PC-9 (cell line): Measurements from ENCODE around the gene CCDC12. TPM values are rescaled to one million over a fixed set of nuclear protein-coding genes. Genes with fewer than 3 reads are reported as not detected.

ENCODE experiments used
- Bru-seq: library from RNA; stranded (reverse); fragments of 400-500 nt; gene quantifications from one replicate; lab custom pipeline; 2021; lab: Mats Ljungman, UMichigan
- BruChase-seq, 2 experiments: library from RNA; stranded (reverse); fragments of 400-500 nt; gene quantifications; one replicate each; lab custom pipeline; 2021; lab: Mats Ljungman, UMichigan
- BruUV-seq: library from RNA; stranded (reverse); fragments of 400-500 nt; replicated peaks from 2 replicates; lab custom pipeline; 2021; lab: Mats Ljungman, UMichigan
- CTCF ChIA-PET: fragments of 300-600 bp; sonication (Branson Sonifier 250); formaldehyde crosslinking; loops from one replicate; lab custom pipeline; 2022; ENCODE audit warnings: antibody characterized with exemption; lab: Charles Lee
- POLR2A ChIA-PET: fragments of 300-600 bp; sonication (Branson Sonifier 250); formaldehyde crosslinking; loops from one replicate; lab custom pipeline; 2022; ENCODE audit warnings: antibody characterized with exemption; ENCODE audit not compliant: unreplicated experiment; lab: Charles Lee
- DNase-seq, 2 experiments: peaks; one replicate each; pipeline versions ENCODE4 v3.0.0 to v3.0.0-alpha.2; 2015 to 2022; ENCODE audit warnings: mixed read lengths in 1 of 2
- H2AFZ ChIP-seq: fragments of 200-600 bp; sonication (generic); 2 replicates; pipeline ENCODE4 v1.8.1; 2017; ENCODE audit warnings: antibody characterized with exemption
- H3F3A ChIP-seq: fragments of 200-600 bp; sonication (generic); 2 replicates; pipeline ENCODE4 v1.8.1; 2017; ENCODE audit warnings: antibody characterized with exemption, mild to moderate bottlenecking, low read depth; ENCODE audit not compliant: insufficient read depth
- H3K27ac ChIP-seq: fragments of 200-600 bp; sonication (generic); 2 replicates; pipeline ENCODE4 v1.6.1; 2016; ENCODE audit warnings: mixed run types
- H3K27me3 ChIP-seq: fragments of 200-600 bp; sonication (generic); 2 replicates; pipeline ENCODE4 v1.6.1; 2016; ENCODE audit warnings: low read depth, mixed run types; ENCODE audit not compliant: insufficient read depth
- H3K36me3 ChIP-seq: fragments of 200-600 bp; sonication (generic); 2 replicates; pipeline ENCODE4 v1.6.1; 2016; ENCODE audit warnings: low read depth, mixed run types
- H3K4me1 ChIP-seq: fragments of 200-600 bp; sonication (generic); replicated peaks from 2 replicates; pipeline ENCODE4 v1.6.1; 2016; ENCODE audit warnings: mixed run types; ENCODE audit not compliant: insufficient read depth
- H3K4me2 ChIP-seq: fragments of 200-600 bp; sonication (generic); 2 replicates; pipeline ENCODE4 v1.6.1; 2017; ENCODE audit warnings: mixed run types
- H3K4me3 ChIP-seq: fragments of 200-600 bp; sonication (generic); 2 replicates; pipeline ENCODE4 v1.6.1; 2016; ENCODE audit warnings: mixed run types
- H3K79me2 ChIP-seq: fragments of 200-600 bp; sonication (generic); 2 replicates; pipeline ENCODE4 v1.6.1; 2017; ENCODE audit warnings: low read depth, mixed run types
- H3K9me2 ChIP-seq: fragments of 200-600 bp; sonication (generic); 2 replicates; pipeline ENCODE4 v1.8.1; 2017; ENCODE audit warnings: mild to moderate bottlenecking; ENCODE audit not compliant: insufficient read depth
- H3K9me3 ChIP-seq: fragments of 200-600 bp; sonication (generic); 2 replicates; pipeline ENCODE4 v1.8.1; 2016; ENCODE audit warnings: low read depth; ENCODE audit not compliant: insufficient read depth
- H4K20me1 ChIP-seq: fragments of 200-600 bp; sonication (generic); 2 replicates; pipeline ENCODE4 v1.8.1; 2017; ENCODE audit not compliant: insufficient read depth
- EZH2 ChIP-seq: fragments of 200-600 bp; sonication (generic); IDR thresholded peaks from 2 replicates; pipeline ENCODE4 v1.8.0; 2017; ENCODE audit warnings: antibody characterized with exemption, low read depth
- intact Hi-C: fragments of 100-400 bp; cut with micrococcal nuclease; formaldehyde crosslinking; loops from one replicate; pipeline ENCODE4 v1.10.0; 2022; ENCODE audit not compliant: unreplicated experiment
- long read RNA-seq: library from polyadenylated mRNA; stranded (forward); transcript quantifications from one replicate; pipeline ENCODE4 v2.0.0, GENCODE V29; 2022
- total RNA-seq: library from RNA; stranded (reverse); gene quantifications from 2 replicates; pipeline ENCODE4 v1.2.3, GENCODE V29; 2021
- TF ChIP-seq, protein P1 (sequence below): fragments of 200-600 bp; sonication (generic); conservative IDR thresholded peaks from 2 replicates; pipeline ENCODE4 v1.6.1; 2017; ENCODE audit warnings: mixed run types, antibody characterized with exemption, mild to moderate bottlenecking, moderate library complexity

The CCDC12 gene
- 39.3 and 43.1 TPM in 2 replicates for total RNA-seq
- percentile 91 among the genes with signal in this experiment for Bru-seq, nascent RNA
- percentile 70 among the genes with signal in this experiment for BruChase-seq, experiment 1, labeled RNA remaining after a 2-hour chase
- percentile 64 among the genes with signal in this experiment for BruChase-seq, experiment 2, labeled RNA remaining after a 6-hour chase
- long read RNA-seq, partial matches to known transcripts = 69 of 87 reads
- long read RNA-seq, other reads (novel, unspliced or antisense) = 17 of 87 reads

DNA sequence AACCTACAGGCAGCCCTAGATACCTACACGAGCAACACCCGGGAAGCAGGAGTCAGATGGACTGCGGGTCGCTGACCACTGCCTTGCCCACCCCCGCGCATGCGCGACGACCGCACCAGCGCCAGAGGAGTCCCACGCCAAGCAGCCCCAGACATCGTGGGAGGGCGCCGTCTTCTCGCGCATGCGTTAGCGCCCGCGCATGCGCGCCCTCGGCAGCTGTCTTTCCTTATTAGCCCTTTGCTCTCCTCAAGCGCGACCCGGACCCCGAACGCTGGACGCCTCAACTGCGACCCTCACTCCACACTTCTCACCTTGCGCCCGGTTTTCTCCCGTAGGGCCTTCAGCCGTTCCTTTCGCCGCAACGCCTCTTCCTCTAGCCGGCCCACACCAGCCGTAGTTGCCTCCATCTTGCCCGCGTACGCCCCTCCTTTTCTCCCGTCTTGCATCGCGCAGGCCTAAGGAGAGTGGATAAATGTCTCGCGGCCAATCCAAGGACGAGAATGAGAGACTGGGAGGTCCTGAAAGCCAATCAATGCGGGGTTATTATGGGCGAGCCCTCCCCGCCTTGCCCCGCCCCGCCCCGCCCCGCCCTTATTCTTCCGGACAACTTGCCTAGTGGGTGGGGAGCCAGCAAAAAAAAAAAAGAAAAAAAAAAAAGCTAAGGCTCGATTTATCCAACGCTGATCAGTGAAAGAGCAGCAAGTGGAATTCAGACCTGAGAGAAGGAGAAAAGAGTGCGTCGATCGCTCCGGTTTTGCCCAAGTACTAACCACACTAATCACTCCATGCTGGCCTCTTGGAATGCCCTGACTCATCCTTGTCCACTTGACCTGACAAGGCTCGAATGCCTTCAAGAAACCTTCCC is at the start of gene CCDC12:
CCDC12 (minus strand) TSS at position 420 of the 865 bp plus-strand sequence; CDS start at position 407, 13 bp downstream.
- no TSS peak for BruUV-seq
- Histone ChIP-seq H3K4me2 (peak within 1 kb of the TSS; percentile 76), H4K20me1 (peaks cover 33% of the 10 kb centered on the region), H3K4me1 (peaks cover 39% of the 10 kb centered on the region), H3F3A (peaks cover 17% of the 10 kb centered on the region), H3K27me3 (no peaks in the 10 kb centered on the region), H3K9me3 (no peaks in the 10 kb centered on the region), H3K79me2 (peaks cover 61% of the 10 kb centered on the region), H3K27ac (peak within 1 kb of the TSS; percentile 62), H3K4me3 (peak within 1 kb of the TSS; percentile 88), H3K36me3 (no peaks in the 10 kb centered on the region; the same call in 1 of the 2 replicates), H3K9me2 (no peaks in the 10 kb centered on the region), H2AFZ (peak within 1 kb of the TSS; percentile 83)
- intact Hi-C loops = loop anchor here (1.0 to 2.0 kb wide), 2 partner anchors 16 to 284 kb away; partner anchors contain the start of gene ALS2CL
- no peak for TF ChIP-seq EZH2
- TF ChIP-seq, protein P1, sequence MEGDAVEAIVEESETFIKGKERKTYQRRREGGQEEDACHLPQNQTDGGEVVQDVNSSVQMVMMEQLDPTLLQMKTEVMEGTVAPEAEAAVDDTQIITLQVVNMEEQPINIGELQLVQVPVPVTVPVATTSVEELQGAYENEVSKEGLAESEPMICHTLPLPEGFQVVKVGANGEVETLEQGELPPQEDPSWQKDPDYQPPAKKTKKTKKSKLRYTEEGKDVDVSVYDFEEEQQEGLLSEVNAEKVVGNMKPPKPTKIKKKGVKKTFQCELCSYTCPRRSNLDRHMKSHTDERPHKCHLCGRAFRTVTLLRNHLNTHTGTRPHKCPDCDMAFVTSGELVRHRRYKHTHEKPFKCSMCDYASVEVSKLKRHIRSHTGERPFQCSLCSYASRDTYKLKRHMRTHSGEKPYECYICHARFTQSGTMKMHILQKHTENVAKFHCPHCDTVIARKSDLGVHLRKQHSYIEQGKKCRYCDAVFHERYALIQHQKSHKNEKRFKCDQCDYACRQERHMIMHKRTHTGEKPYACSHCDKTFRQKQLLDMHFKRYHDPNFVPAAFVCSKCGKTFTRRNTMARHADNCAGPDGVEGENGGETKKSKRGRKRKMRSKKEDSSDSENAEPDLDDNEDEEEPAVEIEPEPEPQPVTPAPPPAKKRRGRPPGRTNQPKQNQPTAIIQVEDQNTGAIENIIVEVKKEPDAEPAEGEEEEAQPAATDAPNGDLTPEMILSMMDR = no peak
- peak; percentile 94 to 97 for DNase-seq
- POLR2A ChIA-PET = interaction anchor here (0.5 to 0.7 kb wide), 17 partner anchors 8 to 808 kb away, joined by 3 to 23 read pairs (median 6); partner anchors contain the start of gene PTPN23
- CTCF ChIA-PET = interaction anchor here (0.6 to 0.7 kb wide), 5 partner anchors 29 to 47 kb away, joined by 4 to 8 read pairs (median 5); no protein-coding TSS in a partner anchor

GRCh38 chr3:47024932-47025331 is 48.4 kb upstream of the CCDC12 start:
- H3K79me2 ChIP-seq = no peaks in the 10 kb centered on the region
- no TSS peak for BruUV-seq
- H3K4me3 ChIP-seq = no peak overlapping the region
- peaks cover 6% of the 10 kb centered on the region for H4K20me1 ChIP-seq
- no peaks in the 10 kb centered on the region for H3K27me3 ChIP-seq
- H3K4me1 ChIP-seq = no peaks in the 10 kb centered on the region
- ChIA-PET POLR2A (no interaction called here), CTCF (no interaction called here)
- H3K4me2 ChIP-seq = no peak overlapping the region
- H3F3A ChIP-seq = 0 out of 2 replicates have a peak, but pooled peaks cover 8% of the 10 kb centered on the region
- intact Hi-C loops = no loop called here
- H3K9me3 ChIP-seq = no peaks in the 10 kb centered on the region
- no peak overlapping the region for H3K27ac ChIP-seq
- 0 out of 2 replicates have a peak, but pooled peaks cover 4% of the 10 kb centered on the region for H3K36me3 ChIP-seq
- H3K9me2 ChIP-seq = no peaks in the 10 kb centered on the region
- no peak overlapping the region for H2AFZ ChIP-seq
- TF ChIP-seq, protein P1 = no peak
- TF ChIP-seq EZH2 = no peak
- no peak for DNase-seq

DNA sequence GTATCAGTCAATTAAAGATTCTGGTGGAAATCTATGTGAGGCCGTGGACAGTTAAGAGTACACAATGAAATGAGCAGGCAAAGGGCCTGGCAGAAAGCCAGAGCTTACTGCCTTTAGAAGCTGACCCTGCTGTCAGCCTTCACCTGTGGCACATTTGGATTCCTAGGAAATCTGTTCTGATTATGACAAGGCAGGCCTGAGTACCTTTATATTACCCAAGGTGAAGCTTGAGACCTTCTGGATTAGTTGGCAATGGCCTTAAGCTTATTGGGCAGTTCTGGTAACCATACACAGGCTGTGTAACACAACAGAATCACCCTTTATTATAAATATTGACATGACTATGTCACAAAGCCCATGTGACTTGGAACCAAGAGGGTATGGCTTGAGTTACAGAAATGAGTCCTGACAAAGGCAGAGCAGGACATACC is 46.1 kb upstream of the CCDC12 start:
- Histone ChIP-seq H3K9me3 (no peaks in the 10 kb centered on the region), H3K79me2 (no peaks in the 10 kb centered on the region), H3K9me2 (no peaks in the 10 kb centered on the region), H2AFZ (no peak overlapping the region), H3K27ac (no peak overlapping the region), H3K4me2 (no peak overlapping the region), H3K27me3 (no peaks in the 10 kb centered on the region), H3K4me3 (no peak overlapping the region), H3F3A (no peaks in the 10 kb centered on the region), H4K20me1 (peaks cover 6% of the 10 kb centered on the region), H3K4me1 (no peaks in the 10 kb centered on the region), H3K36me3 (0 out of 2 replicates have a peak, but pooled peaks cover 4% of the 10 kb centered on the region)
- no peak for DNase-seq
- TF ChIP-seq, protein P1 = no peak
- no peak for TF ChIP-seq EZH2
- ChIA-PET POLR2A (interaction anchor here (0.6 kb wide), 1 partner anchor 40 kb away, joined by 4 read pairs; no protein-coding TSS in a partner anchor), CTCF (interaction anchor here (0.5 kb wide), 1 partner anchor 128 kb away, joined by 4 read pairs; no protein-coding TSS in a partner anchor)
- intact Hi-C loops = no loop called here
- BruUV-seq = no TSS peak
